Brain pericyte (primary cell): Measurements from ENCODE around the gene SLC6A1.

Experiments
- DNase-seq: peaks from one replicate; pipeline ENCODE4 v3.0.0-alpha.2; 2012; ENCODE audit warnings: low read depth, low spot score

SLC6A1 gene

DNA sequence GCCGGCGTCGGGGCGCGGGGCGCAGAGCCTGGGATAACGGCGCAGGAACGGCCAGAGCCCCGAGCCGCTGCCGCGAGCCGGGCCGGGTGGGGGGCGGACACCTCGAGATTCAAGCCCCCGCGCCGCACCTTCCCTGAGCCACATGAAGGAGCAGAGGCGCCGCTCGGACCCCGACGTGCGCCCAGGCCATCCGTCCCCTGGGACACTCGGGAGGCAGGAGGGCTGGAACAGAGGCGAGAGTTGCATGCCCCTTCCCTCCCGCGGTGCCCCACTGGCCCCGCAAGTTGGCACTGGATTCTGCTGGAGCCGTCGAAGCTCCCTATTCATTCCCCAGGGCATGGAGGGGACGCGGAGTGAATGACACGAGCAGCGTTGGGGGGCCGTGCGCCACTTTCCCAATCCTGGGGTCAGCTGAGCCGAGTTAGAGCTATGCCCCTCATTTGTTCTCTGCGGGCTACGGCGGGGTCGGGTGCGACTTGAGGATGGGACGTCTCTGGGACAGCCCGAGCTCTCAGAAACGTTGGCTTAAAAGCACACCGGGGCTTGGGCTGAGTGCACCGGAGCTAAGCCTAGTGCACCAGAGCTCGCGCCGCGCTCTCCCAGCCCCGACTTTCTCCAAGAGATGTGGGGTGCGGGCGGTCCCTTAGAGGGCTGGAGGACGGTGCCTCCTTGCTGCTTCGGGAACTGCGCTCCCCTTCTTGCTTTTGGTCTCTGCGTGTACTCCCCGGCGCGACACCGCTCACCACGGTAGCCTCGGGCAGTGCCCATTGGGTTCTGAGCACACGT, 588 bp downstream of the SLC6A1 start:
- DNase-seq: no peak

GRCh38 chr3:10993729-10994065, 1.1 kb downstream of the SLC6A1 start:
- no peak for DNase-seq

DNA sequence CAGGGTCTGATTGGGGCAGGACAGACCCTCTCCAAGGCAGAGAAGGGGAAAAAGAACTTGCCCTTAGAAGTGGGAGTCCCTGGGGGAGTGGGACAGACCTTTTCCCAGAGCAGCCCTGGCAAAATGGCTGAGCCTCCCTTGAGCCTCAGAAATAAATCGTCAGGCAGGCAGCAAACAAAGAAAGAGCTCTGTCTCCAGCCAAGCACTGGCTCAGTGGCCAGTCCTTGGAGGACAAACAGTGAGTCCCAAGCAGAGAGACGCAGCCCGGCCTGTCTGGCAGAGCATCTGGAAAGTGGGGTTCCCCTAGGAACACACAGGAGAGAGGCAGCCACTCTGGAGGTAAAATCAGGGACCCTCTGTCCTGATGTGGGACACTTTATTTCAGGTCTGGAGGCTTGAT, 1.8 kb downstream of the SLC6A1 start:
- no peak for DNase-seq

DNA sequence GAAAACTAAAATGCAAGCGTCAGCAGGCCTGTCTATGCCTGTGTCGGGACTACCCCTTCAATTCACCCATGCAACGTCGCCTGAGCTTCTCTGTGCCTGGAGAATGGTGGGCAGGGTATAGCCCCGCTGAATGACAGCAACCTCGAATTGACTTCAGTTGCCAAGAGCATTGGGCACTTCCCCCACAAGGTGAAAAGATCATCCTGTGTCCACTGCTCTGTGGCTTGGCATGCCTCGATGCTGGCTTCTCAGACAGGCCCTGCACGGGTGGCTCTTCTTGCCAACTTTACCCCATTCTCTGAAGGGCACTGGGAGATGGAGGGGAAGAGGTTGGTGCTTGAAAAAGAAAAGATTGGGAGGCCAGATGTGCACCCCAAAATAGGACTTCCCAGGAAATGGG, 3.3 kb downstream of the SLC6A1 start:
- no peak for DNase-seq

- DNase-seq: no peak
These were observed 3.9 kb downstream of the SLC6A1 start for GRCh38 chr3:10996345-10997013.

DNA sequence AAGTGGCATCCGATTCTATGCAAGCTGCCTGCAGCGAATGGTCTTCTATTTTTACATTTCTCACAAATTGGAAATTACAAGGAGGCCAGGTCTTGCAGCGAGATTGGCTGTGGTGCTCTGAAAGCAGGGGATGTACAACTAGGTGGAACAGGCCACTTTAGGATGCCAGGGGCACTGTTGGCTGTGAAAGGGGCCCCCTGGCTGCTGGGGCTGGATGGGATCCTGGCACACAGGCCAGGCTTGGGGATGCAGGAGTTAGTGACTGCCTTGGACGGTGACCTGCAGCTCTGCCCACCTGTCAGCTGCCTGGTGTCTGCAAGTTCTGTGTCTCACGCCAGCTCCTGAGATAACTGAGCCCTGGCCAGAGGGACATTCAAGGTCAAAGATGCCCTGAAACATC, 4.6 kb downstream of the SLC6A1 start:
- no peak for DNase-seq

DNA sequence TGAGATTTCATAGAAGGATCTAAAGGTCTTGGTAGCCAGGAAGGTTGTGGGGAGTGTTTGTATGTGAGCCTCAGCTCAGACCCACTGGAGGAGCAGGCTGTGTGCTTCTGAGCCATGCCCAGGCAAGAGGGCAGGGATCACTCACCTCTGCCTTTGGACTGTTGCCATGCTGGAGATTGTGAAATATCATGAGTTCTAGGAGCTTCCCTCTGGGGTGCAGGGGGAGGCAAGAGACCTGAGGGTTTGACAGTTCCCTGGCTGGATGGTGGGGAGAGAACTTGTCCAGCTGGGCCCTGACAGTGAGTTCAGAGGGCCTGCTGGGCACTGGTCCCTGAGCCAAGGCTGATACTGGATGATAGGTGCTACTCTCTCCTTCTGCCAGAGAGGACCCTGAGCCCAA, 6.0 kb downstream of the SLC6A1 start:
- DNase-seq: no peak

DNA sequence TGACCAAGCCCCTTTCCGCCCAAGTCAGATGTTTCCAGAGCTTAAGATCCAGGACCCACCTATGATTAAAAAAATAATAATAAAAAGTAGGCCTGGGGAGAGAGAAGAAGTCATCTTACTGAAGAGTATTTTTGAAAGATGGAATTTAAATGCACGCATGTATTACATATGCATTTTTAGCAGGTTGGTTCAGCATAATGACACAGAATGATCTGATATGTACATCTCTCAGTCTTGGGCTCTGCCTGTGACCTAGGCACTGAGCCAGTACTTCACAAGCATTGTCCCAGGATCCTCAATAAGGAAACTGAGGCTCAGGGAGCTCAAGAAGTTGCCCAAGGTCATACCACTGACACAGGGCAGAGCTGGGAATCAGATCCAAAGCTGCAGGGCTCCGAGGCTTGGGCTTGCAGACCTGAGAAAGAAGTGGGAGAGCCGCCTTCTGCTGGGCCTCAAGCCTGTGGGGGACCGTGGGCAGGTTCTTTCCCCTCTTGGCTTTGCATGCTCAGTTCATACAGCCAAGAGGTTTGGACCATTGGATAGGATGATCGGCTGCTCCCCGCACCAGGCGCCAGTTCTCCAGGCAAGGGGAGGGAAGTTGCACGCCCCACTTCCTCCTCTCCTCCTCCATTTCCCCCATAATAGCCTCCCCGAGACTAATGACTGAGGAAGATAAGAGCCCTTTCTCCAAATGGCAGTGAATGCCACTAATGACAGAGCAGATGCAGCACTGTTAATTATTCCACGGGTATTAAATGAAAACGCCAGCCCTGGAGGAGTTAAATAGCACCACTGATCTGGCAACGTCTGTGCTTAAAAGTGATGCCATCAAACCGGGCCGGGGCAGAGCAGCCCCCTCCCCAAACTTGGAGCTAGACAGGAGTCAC, 6.9 kb downstream of the SLC6A1 start:
- DNase-seq: no peak

GRCh38 chr3:11000528-11000927, 8.0 kb downstream of the SLC6A1 start:
- no peak for DNase-seq

DNA sequence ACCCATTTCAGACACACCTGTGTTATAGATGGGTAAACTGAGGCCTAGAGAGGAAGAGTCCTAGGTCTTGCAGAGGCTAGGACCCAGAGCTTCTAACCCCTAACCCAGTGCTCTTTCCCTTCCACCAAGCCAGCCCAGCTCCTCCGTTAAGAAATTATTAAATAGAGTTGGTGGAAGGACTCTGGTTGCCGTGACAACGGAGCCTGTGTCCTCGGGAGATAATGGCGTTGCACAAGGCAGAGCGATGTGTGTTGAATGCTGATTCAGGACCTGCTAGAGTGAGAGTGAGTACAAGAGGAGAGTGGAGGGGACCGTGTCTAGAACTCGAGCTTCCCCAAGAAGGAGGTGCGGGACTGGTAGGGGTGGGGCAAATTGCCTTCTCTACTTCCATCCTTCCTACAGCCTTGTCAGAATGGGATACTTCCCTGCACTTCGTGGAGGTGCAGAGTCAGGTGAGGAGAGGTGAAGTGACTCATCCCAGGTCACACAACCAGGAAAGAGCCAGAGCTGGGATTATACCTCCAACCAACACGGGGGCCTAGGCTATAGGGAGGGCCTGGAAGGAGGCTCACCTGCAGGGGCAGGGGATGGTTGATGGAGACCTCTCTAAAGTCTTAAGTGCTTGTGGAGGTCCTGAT, 8.6 kb downstream of the SLC6A1 start:
- no peak for DNase-seq

- no peak for DNase-seq
These were observed 9.1 kb downstream of the SLC6A1 start for GRCh38 chr3:11001658-11002021.

DNA sequence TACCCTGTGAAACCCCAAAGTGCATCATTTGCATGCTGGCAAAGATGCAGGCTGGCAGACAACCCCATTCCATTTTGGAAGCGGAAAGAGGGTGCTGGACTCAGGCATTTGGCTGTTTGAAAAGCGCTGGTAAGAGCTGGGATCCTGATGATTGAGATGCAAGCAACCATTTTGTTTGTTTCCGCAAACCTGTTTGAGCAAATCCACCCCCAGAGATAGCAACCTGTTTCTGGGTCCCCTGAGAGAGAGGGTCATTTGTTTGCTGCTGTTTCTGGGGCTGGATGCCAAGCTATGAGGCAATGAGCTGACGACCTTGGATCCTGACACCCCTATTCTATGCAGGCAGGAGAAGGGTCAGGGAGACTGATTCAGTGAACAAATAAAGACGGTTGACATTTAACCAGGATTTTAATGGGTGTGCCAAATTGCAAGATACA, 9.8 kb downstream of the SLC6A1 start:
- no peak for DNase-seq

GRCh38 chr3:11004563-11004962, 12.0 kb downstream of the SLC6A1 start:
- DNase-seq: no peak

DNA sequence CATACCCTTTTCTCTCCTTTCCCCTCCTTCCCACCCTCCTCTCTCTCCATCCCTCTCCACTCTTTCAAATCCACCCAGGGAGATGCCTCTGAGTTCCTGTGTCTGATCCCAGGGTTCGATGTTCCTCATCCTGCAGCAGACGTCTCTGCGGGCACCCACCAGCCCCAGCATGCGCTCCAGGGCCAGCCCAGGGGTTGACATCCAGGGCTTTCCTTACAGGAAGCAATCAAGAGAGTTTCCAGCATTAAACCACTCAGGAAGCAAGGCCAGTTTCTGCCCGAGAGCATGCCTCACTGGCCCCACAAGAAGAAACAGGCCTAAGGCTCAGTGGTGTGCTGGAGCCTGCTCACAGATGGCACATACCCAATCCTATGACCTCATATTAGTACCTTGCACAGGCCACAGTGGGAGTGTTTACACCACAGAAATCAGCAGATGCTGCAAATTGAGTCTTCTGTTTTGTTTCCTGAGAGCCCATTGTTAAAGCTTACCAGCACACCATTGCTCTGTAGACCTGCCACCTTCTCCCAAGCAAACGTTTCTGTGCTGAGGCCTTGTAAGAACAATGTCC, 13.2 kb downstream of the SLC6A1 start:
- DNase-seq: no peak

DNA sequence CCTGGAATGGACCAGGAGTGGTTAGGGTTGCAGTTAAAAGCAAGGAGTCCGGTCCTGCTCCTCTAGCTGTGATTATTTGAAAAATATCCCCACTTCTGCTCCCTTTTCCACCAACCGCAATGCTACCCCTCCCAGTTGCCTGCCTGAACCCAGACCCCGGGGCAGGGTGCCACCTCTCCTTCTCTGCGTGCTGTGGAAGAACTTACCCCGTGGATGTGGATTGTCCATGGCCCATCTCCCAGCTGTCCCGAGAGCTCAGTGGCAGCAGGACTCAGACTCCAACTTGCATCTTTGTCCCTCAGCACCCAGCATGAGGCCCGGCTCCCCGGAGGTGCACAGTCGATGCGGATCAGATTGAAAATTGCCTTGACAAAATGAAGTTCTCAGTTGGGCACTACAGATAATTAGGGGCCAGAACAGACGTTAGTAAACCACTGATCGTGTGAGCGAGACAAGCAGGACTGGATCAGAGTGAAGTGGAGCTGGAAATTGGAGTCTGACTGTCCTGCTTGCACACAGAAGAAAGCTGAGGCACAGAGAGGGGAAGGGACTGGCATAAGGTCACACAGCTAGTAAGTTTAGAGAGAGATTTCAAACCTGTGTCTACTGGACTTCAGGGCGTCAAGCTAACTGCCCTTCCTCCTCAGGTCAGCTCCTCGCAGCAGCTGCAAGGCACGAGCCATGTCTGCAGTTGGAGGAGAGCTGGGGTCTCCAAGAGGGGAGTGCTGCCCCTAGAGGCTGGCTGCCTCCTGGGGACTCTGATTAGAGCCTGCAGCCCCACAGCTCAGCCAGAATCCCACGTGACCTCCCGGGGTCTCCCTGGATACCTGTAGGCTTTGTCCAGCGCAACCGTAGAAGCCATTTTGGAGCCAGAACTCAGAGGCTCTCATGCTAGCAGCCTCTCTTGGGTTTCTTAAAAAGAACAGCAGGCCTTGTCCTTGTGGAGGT, 14.7 kb downstream of the SLC6A1 start:
- no peak for DNase-seq

GRCh38 chr3:11009898-11010297, 17.4 kb downstream of the SLC6A1 start:
- no peak for DNase-seq

DNA sequence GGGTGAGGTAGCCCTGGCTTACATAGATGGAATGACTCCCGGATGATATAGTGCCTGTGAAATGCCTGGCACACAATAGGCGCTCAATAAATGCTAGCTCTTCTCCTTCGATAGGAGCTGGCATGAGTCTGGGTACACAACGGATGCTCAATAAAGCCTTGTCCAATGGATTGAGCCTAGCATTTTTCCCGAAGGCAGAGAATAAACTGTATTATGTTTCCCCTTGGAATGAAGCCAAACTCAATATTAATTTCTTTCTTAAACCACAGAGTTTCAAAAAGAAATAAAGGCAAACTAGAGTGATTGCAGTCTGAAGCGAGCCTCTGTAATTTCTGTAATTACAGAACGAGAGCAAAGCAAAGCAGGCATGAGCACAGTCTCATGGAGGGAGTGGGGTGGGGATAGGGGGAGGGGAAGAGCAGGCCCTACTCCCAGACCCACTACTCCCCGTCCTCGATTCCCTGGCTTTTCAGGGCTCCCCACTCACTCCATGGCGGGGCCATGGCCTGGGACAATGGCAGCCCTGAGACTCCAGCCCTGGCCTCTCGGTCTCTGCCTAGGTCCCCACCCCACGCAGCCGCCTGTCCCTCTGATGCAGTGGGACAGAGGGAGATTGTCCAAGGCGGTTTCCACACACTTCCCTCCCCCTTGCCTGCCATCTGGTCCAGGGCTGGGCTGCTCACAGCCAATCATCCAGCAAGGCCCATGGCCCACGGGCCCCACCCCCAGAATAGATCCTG, 18.0 kb downstream of the SLC6A1 start:
- DNase-seq: no peak

- no peak for DNase-seq
These were observed 21.7 kb downstream of the SLC6A1 start for GRCh38 chr3:11014253-11014652.

GRCh38 chr3:11014752-11015151, 22.2 kb downstream of the SLC6A1 start:
- no peak for DNase-seq

DNA sequence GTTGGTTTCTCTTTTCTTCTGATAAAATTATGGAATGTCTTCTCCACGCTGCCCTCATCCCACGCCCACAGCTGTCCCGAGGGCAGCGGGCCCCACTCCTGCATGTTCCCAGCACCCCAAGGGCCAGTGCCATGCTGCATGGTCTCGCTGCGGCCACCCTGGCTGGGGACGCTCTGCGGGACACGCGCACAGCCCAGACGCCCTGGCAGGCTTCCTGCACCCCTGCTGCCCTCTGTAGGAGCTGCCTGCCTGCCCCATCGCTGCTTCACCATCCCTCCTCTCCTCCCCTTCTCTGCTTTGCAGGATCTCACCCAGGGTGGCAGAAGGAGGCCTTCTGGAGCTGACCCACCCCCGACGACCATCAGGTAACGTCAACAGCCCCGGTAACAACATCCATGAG, 22.8 kb downstream of the SLC6A1 start:
- no peak for DNase-seq
